Astrocyte (in vitro differentiated cells and primary cell): ENCODE measurements around the gene BRMS1L. TPM values are rescaled to one million over a fixed set of nuclear protein-coding genes. Genes with fewer than 3 reads are reported as not detected.

Experiments used
- DNase-seq: peaks from one replicate; pipeline ENCODE4 v3.0.0-alpha.2; 2010; ENCODE audit warnings: low read depth
- FAIRE-seq: peaks from 2 replicates; lab custom pipeline; 2011; peaks lifted over from hg19 to GRCh38; lab: Jason Lieb, UNC
- H2AFZ ChIP-seq: 2 replicates; pipeline ENCODE4 v1.6.0; 2012; ENCODE audit warnings: low read depth, low read length, inconsistent platforms
- H3K27ac ChIP-seq: 2 replicates; pipeline ENCODE4 v1.5.1; 2011; ENCODE audit warnings: low read depth, low read length, inconsistent platforms
- H3K27me3 ChIP-seq: 2 replicates; pipeline ENCODE4 v1.6.0; 2011; ENCODE audit warnings: low read length, inconsistent platforms; ENCODE audit not compliant: insufficient read depth
- H3K36me3 ChIP-seq: 2 replicates; pipeline ENCODE4 v1.5.1; 2011; ENCODE audit warnings: low read length, inconsistent platforms; ENCODE audit not compliant: insufficient read depth
- H3K4me1 ChIP-seq: 2 replicates; pipeline ENCODE4 v1.5.1; 2011; ENCODE audit warnings: low read length, inconsistent platforms; ENCODE audit not compliant: insufficient read depth
- H3K4me2 ChIP-seq: 2 replicates; pipeline ENCODE4 v1.6.0; 2012; ENCODE audit warnings: low read length, inconsistent platforms
- H3K4me3 ChIP-seq: 2 replicates; pipeline ENCODE4 v1.5.1; 2011; ENCODE audit warnings: low read depth, mild to moderate bottlenecking, low read length, inconsistent platforms; ENCODE audit not compliant: insufficient read depth
- H3K79me2 ChIP-seq: 2 replicates; pipeline ENCODE4 v1.6.0; 2012; ENCODE audit warnings: mild to moderate bottlenecking, low read length, inconsistent platforms; ENCODE audit not compliant: insufficient read depth
- H3K9ac ChIP-seq: 2 replicates; pipeline ENCODE4 v1.6.0; 2012; ENCODE audit warnings: mild to moderate bottlenecking, low read length, inconsistent platforms
- H3K9me3 ChIP-seq: 2 replicates; pipeline ENCODE4 v1.5.1; 2012; ENCODE audit warnings: low read depth, mild to moderate bottlenecking, low read length, inconsistent platforms; ENCODE audit not compliant: insufficient read depth
- H4K20me1 ChIP-seq: 2 replicates; pipeline ENCODE4 v1.6.0; 2012; ENCODE audit warnings: low read length, inconsistent platforms; ENCODE audit not compliant: insufficient read depth
- H3K27ac Mint-ChIP-seq: one replicate; pipeline ENCODE4 v1.8.0; 2021; ENCODE audit warnings: mild to moderate bottlenecking, mixed read lengths; ENCODE audit not compliant: unreplicated experiment
- H3K27me3 Mint-ChIP-seq: one replicate; pipeline ENCODE4 v1.8.0; 2021; ENCODE audit warnings: low read depth, mixed read lengths; ENCODE audit not compliant: unreplicated experiment
- H3K36me3 Mint-ChIP-seq: one replicate; pipeline ENCODE4 v1.8.0; 2021; ENCODE audit warnings: low read depth, mixed read lengths; ENCODE audit not compliant: unreplicated experiment
- H3K4me1 Mint-ChIP-seq: one replicate; pipeline ENCODE4 v1.8.0; 2021; ENCODE audit warnings: low read depth, mixed read lengths; ENCODE audit not compliant: unreplicated experiment
- H3K4me3 Mint-ChIP-seq: one replicate; pipeline ENCODE4 v1.8.0; 2021; ENCODE audit warnings: mild to moderate bottlenecking, moderate library complexity, mixed read lengths; ENCODE audit not compliant: unreplicated experiment
- H3K9me3 Mint-ChIP-seq: one replicate; pipeline ENCODE4 v1.8.0; 2021; ENCODE audit warnings: mild to moderate bottlenecking, mixed read lengths; ENCODE audit not compliant: unreplicated experiment
- EZH2 ChIP-seq: IDR thresholded peaks from 2 replicates; pipeline ENCODE4 v1.6.1; 2012; ENCODE audit warnings: mild to moderate bottlenecking, low read length, inconsistent platforms; ENCODE audit not compliant: insufficient read depth
- total RNA-seq: library from RNA; stranded (reverse); gene quantifications from 2 replicates; pipeline ENCODE4 v1.2.1, GENCODE V29; 2021
- TF ChIP-seq, protein P1 (sequence below): IDR thresholded peaks from 2 replicates; pipeline ENCODE4 v1.5.1; 2011; ENCODE audit warnings: low read depth, mild to moderate bottlenecking, inconsistent platforms, low read length, moderate library complexity; ENCODE audit not compliant: insufficient read depth

Gene BRMS1L
- total RNA-seq, 1 donor from 2014 or later, result 12.0 TPM

DNA sequence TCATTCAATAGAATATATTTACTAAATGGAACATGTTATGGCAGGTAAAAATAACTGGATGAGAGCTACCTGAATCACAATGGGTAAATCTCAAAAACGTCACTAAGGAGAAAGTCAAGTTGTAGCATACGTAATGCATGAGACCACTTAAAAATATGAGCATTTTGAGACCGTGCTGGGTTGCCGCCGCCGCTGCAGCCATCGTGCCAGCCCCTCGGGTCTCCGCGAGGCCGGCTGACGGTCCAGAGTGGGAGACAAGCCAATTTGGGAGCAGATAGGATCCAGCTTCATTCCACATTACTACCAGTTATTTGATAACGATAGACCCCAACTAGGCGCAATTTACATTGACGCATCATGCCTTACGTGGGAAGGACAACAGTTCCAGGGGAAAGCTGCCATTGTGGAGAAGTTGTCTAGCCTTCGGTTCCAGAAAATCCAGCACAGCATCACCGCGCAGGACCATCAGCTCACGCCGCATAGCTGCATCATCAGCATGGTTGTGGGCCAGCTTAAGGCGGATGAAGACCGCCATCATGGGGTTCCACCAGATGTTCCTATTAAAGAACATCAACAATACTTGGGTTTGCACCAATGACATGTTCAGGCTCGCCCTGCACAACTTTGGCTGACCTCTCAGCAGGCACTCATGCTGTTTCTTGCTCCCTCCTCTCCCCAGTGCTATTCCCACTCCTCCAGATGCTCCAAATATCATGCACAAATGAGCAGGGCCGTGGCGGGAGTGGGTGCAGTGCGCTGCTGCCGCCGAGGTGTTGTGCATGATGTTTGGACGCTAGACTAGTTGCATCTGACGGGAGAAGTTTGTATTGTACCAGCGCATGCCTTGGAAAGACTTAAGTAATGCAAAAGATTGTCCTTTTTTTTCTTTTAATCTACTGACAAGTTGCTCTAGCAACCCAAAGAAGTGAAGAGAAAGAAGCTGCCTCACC lies 6.3 kb upstream of the BRMS1L start:
- DNase-seq (no peak), FAIRE-seq (no peak)
- no peaks in the 10 kb centered on the region for H4K20me1 ChIP-seq
- H3K4me1 ChIP-seq, result no peaks in the 10 kb centered on the region
- no peak overlapping the region for H2AFZ ChIP-seq
- H3K9me3 ChIP-seq, result no peaks in the 10 kb centered on the region
- H3K27ac Mint-ChIP-seq, result no peak overlapping the region
- H3K9me3 Mint-ChIP-seq, result no peaks in the 10 kb centered on the region
- H3K27me3 Mint-ChIP-seq, result no peaks in the 10 kb centered on the region
- H3K4me3 ChIP-seq, result no peak overlapping the region
- H3K27me3 ChIP-seq, result peaks cover 4% of the 10 kb centered on the region
- H3K36me3 Mint-ChIP-seq, result no peaks in the 10 kb centered on the region
- no peak overlapping the region for H3K4me3 Mint-ChIP-seq
- H3K4me1 Mint-ChIP-seq, result no peaks in the 10 kb centered on the region
- H3K9ac ChIP-seq, result no peak overlapping the region
- H3K79me2 ChIP-seq, result no peaks in the 10 kb centered on the region
- H3K27ac ChIP-seq, result no peak overlapping the region
- no peak for TF ChIP-seq EZH2
- TF ChIP-seq, protein P1, sequence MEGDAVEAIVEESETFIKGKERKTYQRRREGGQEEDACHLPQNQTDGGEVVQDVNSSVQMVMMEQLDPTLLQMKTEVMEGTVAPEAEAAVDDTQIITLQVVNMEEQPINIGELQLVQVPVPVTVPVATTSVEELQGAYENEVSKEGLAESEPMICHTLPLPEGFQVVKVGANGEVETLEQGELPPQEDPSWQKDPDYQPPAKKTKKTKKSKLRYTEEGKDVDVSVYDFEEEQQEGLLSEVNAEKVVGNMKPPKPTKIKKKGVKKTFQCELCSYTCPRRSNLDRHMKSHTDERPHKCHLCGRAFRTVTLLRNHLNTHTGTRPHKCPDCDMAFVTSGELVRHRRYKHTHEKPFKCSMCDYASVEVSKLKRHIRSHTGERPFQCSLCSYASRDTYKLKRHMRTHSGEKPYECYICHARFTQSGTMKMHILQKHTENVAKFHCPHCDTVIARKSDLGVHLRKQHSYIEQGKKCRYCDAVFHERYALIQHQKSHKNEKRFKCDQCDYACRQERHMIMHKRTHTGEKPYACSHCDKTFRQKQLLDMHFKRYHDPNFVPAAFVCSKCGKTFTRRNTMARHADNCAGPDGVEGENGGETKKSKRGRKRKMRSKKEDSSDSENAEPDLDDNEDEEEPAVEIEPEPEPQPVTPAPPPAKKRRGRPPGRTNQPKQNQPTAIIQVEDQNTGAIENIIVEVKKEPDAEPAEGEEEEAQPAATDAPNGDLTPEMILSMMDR, result no peak
- H3K36me3 ChIP-seq, result no peaks in the 10 kb centered on the region
- no peak overlapping the region for H3K4me2 ChIP-seq

GRCh38 chr14:35821564-35822411 lies 4.3 kb upstream of the BRMS1L start:
- Mint-ChIP-seq H3K27me3 (no peaks in the 10 kb centered on the region), H3K4me1 (no peaks in the 10 kb centered on the region), H3K9me3 (no peaks in the 10 kb centered on the region), H3K4me3 (no peak overlapping the region), H3K27ac (no peak overlapping the region), H3K36me3 (no peaks in the 10 kb centered on the region)
- Histone ChIP-seq H3K27ac (no peak overlapping the region), H3K36me3 (no peaks in the 10 kb centered on the region), H2AFZ (no peak overlapping the region), H3K4me2 (no peak overlapping the region), H4K20me1 (no peaks in the 10 kb centered on the region), H3K27me3 (peaks cover 4% of the 10 kb centered on the region), H3K9me3 (no peaks in the 10 kb centered on the region), H3K4me3 (no peak overlapping the region), H3K9ac (no peak overlapping the region), H3K4me1 (no peaks in the 10 kb centered on the region), H3K79me2 (peaks cover under 1% of the 10 kb centered on the region)
- TF ChIP-seq, protein P1, result peak; percentile 88
- TF ChIP-seq EZH2, result no peak
- DNase-seq, result peak; percentile 6
- no peak for FAIRE-seq
